Adipose tissue (tissue), 3 donors: Measurements from ENCODE around the gene ANO3. TPM values are rescaled to one million over a fixed set of nuclear protein-coding genes. Genes with fewer than 3 reads are reported as not detected.

Experiments used
- H3K27ac ChIP-seq: one replicate; pipeline ENCODE4 v1.5.1; 2013; ENCODE audit warnings: low read depth, low read length
- WGBS, 3 donors: extraction: QIAGEN DNeasy Blood & Tissue Kit; methylation state at CpG; one replicate each; pipeline ENCODE4 v1.1.7; 2013; 5-methylcytosine and 5-hydroxymethylcytosine counted together
- polyA plus RNA-seq, 3 donors: library from polyadenylated mRNA; stranded (reverse); fragments of 200-250 nt; gene quantifications; one replicate each; pipeline ENCODE4 v1.2.3, GENCODE V29; 2013
- donor health status: healthy with polysubstance abuse.
- donor health status: Bipolar disorder and iron deficiency.
- donor health status: healthy.

Gene ANO3
- polyA plus RNA-seq, 3 donors = 0.11 to 0.41 (median 0.24) TPM

GRCh38 chr11:26550022-26550421 is 218.1 kb downstream of the ANO3 start:
- H3K27ac ChIP-seq = no peak overlapping the region
- WGBS, 3 donors = 72 to 76% (median 75%) methylated on average over 1 of the region's 1 CpG

GRCh38 chr11:26551186-26551801 is 219.4 kb downstream of the ANO3 start:
- H3K27ac ChIP-seq = no peak overlapping the region
- 38 to 57% (median 49%) methylated on average over 1 of the region's 1 CpG for WGBS, 3 donors

GRCh38 chr11:26553182-26553581 is 221.3 kb downstream of the ANO3 start:
- 46 to 72% (median 67%) methylated on average over 2 of the region's 2 CpGs for WGBS, 3 donors
- no peak overlapping the region for H3K27ac ChIP-seq

DNA sequence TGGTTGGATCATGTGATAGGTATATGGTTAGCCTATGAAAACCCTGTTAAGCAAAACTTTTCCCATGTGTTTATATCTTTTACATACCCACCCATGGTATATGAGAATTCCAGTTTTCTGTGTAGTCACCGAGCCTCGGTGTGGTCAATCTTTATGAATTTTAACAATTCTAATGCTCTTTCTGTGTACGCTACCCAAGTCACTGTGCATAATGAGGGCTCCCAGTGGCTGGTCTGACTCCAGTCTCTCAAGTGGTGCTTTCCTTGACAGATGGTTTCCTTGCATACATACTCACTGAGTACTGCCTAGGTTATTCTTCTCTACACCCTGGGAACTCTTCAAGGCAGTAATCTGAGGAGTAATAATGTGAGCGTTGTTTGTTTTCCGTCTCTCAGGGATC is 222.5 kb downstream of the ANO3 start:
- 72 to 85% (median 79%) methylated on average over 5 of the region's 5 CpGs for WGBS, 3 donors
- no peak overlapping the region for H3K27ac ChIP-seq

- no peak overlapping the region for H3K27ac ChIP-seq
- WGBS, 3 donors = 43 to 86% (median 86%) methylated on average over 1 of the region's 1 CpG
Observed at GRCh38 chr11:26556582-26556981, 224.7 kb downstream of the ANO3 start.

GRCh38 chr11:26557666-26558065 is 225.7 kb downstream of the ANO3 start:
- H3K27ac ChIP-seq = no peak overlapping the region
- 49 to 58% (median 50%) methylated on average over 3 of the region's 3 CpGs for WGBS, 3 donors

DNA sequence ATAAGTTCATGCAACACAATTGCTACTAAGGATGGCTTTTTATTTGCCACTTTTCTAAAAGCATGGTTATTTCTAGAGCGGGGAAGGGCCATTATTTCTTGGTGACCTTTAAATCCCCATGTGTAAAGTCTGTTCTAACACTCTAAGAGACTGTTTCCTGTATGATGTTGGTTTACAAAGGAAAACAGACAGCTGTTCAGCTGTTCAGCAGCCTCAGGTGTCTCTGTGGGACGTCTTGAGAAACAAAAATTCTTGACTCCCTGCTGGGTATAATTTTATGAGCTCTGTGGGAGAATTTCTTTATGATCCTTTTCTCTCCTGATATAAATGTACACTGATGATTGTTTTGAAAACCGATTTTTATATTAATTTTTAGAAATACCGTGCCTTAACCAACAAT is 226.3 kb downstream of the ANO3 start:
- no peak overlapping the region for H3K27ac ChIP-seq
- whole genome bisulfite sequencing, 3 donors = 52 to 56% (median 54%) methylated on average over 4 of the region's 4 CpGs

GRCh38 chr11:26569646-26570045 is 237.7 kb downstream of the ANO3 start:
- WGBS, 3 donors = 55 to 68% (median 57%) methylated on average over 2 of the region's 2 CpGs
- no peak overlapping the region for H3K27ac ChIP-seq

DNA sequence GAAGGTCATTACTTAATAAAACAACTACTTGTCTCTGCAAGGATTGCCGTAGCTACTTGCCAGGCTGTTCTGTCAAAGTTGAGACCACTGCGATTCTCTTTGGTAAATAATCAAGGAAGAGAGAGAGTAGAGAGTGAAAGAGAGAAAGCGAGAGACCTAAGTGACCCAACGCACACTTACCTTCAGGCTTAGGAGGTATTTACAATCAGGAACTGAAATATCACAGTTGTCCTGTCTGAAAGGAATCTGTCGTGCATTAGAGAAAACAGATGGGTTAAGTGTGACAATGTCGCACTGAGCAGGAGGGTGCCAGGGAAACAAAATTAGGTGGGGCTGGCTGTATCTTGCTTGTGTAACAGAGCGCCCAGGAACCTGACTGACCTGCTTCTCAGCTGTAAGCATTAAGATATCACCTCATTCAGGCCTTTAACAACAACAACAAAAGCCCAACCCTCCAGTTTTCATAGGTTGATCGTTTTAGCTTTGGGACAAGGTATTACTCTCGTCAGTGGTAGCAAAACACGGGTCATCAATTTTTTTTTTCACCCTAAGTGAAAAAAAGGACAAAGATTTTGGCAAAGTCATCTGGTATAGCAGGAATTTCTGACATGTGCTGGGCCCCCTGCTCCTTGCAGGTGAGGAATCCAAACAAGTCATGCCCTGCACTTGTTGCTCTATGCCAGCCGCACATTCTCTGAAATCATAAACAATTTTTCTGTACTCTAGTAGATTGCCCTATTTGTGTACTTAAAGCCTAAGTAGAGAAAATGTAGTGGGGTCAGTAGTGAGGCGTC is 240.1 kb downstream of the ANO3 start, which contains the start of gene MUC15:
MUC15 (minus strand) TSS at position 403 of the 794 bp plus-strand sequence. CDS start 5,169 bp downstream, outside the sequence.
- 42 to 73% (median 71%) methylated on average over 12 of the region's 12 CpGs for WGBS, 3 donors
- H3K27ac ChIP-seq = no peak within 1 kb of the TSS

DNA sequence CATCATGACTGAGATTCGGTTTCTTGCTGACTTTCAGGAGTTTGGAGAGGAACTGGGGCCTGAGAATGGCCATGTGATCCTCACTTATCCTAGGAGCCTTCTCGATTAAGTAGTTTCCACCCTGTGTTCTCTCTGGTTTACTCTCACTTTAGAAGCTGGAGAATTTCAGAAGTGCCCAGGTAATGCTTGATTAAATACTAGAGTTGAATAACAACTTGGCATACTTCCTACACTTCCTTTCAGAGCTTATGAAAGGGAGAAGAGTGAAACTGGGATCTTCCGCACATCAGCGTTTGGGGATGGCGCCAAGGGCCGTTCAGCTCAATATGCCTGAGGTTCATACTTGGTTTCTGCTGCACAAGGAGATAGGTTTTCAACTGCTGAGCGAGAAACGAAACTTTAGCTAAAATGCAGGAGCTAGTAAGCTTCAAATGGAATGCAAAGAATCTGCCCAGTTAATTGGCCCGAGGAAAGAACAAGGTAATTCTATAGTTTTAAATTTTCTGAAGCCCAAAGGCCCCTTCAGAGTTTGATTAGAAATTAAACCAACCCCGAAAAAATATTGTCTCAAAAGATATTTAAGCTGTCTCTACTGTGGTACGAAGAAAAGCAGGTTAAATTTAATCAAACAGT is 241.0 kb downstream of the ANO3 start:
- H3K27ac ChIP-seq = no peak overlapping the region
- WGBS, 3 donors = 64 to 80% (median 72%) methylated on average over 11 of the region's 11 CpGs

GRCh38 chr11:26573896-26574295 is 242.0 kb downstream of the ANO3 start:
- 69 to 79% (median 75%) methylated on average over 2 of the region's 2 CpGs for WGBS, 3 donors
- H3K27ac ChIP-seq = no peak overlapping the region

- H3K27ac ChIP-seq = no peak overlapping the region
- 67 to 74% (median 73%) methylated on average over 5 of the region's 5 CpGs for WGBS, 3 donors
Observed at GRCh38 chr11:26575946-26576345, 244.0 kb downstream of the ANO3 start.

- H3K27ac ChIP-seq = no peak overlapping the region
- 44 to 60% (median 60%) methylated on average over 1 of the region's 1 CpG for WGBS, 3 donors
Observed at GRCh38 chr11:26578998-26579661, 247.2 kb downstream of the ANO3 start.

DNA sequence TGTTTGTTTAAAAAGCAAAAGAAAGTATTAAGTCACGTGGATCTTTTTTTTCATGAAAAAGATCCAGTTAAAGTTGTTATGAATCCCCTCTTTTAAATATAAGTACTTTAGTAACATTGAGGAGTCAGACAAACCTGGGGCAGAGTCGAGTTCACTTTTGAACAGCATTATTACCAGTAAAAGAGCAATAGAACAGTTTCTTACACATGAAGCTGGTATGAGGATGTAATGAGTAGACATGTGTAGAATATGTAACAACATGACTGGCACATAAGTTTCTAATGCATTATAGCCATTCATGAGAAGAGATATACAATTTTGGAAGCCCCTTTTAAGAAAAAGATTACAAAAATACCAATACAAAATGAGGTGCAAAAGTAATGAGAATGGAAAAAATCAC is 247.8 kb downstream of the ANO3 start:
- no peak overlapping the region for H3K27ac ChIP-seq
- WGBS, 3 donors = 63 to 68% (median 64%) methylated on average over 2 of the region's 2 CpGs

DNA sequence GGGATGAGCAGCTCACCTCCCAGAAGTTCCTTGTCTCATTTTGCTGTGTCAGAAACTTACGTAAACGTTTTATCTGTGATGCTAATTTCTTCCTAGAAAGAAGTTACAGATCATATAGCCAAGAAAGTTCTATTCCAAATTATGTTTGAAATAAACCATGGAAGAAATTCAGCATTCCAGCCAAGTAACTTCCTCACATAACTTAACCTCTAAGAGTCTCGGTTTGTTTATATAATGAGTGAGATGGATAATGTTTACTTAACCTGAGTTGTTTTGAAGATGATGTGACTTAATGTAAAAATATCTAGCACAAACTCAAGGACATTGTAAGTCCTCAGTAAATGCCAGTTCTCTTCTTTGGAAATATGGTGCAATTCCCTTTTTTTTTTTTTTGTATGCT is 249.0 kb downstream of the ANO3 start:
- WGBS, 3 donors = 37 to 45% (median 42%) methylated on average over 3 of the region's 3 CpGs
- no peak overlapping the region for H3K27ac ChIP-seq

DNA sequence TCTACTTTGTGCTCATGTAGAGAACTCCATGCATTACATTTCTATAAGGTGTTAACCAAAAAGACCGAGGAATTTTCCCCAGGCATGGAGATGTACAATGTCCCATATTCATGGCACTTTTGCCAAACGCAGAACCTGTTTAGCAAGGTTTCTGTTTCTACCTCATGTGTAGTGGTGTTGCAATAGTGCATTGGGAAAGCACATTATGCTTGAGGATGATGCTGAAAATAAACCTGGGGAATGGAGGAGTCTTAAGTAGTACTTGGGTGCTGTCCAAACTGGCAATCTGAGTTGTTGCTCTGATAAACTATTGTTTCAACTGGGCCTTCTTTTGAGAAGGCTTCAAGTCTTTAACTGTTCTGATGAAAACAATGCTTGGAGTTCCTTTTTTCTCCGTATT is 251.6 kb downstream of the ANO3 start:
- no peak overlapping the region for H3K27ac ChIP-seq
- WGBS, 3 donors = 65 to 72% (median 70%) methylated on average over 3 of the region's 3 CpGs

- H3K27ac ChIP-seq = no peak overlapping the region
Observed at GRCh38 chr11:26584818-26585217, 252.9 kb downstream of the ANO3 start.

- H3K27ac ChIP-seq = no peak overlapping the region
- 55 to 76% (median 73%) methylated on average over 2 of the region's 2 CpGs for WGBS, 3 donors
Observed at GRCh38 chr11:26587073-26587472, 255.1 kb downstream of the ANO3 start.

DNA sequence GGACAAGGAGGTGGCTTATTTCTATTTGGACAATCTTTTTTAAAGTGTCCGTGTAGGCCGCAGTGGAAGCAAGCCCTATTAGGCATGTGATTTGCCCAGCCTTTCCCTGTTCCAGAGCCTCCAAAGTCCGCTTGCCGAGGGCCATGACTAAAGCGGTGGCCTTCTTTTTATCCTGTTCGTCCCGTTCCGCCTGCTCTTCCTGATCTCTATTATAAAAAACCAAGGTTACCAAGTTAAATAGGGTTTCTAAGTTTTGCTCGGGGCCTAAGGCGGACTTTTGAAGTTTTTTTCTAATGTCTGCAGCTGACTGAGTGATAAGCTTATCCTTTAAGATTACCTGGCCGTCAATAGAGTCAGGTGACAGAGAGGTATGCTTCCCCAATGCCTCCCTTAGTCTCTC is 261.8 kb downstream of the ANO3 start:
- no peak overlapping the region for H3K27ac ChIP-seq
- 70 to 90% (median 72%) methylated on average over 11 of the region's 11 CpGs for WGBS, 3 donors
